GM12878 (cell line): ENCODE measurements around the gene DDX51. TPM values are rescaled to one million over a fixed set of nuclear protein-coding genes. Genes with fewer than 3 reads are reported as not detected.

Source experiments
- ATAC-seq: fragments of 200-7000 bp; cut with Tn5 transposase; 3 replicates; pipeline ENCODE4 v1.9.1; 2020; ENCODE audit warnings: mild to moderate bottlenecking, moderate library complexity
- BruUV-seq: library from RNA; stranded (reverse); fragments of 400-500 nt; replicated peaks from 2 replicates; lab custom pipeline; 2021; lab: Mats Ljungman, UMichigan
- CTCF ChIA-PET: fragments of 300-600 bp; sonication (Branson Sonifier 250); formaldehyde crosslinking; extraction: SDS; loops from one replicate; lab custom pipeline; 2021; ENCODE audit warnings: inconsistent platforms; lab: Yijun Ruan, JAX
- POLR2A ChIA-PET: fragments of 350-600 bp; formaldehyde crosslinking; extraction: SDS; loops from one replicate; lab custom pipeline; 2021; ENCODE audit warnings: inconsistent platforms; lab: Charles Lee
- RAD21 ChIA-PET: fragments of 300-600 bp; sonication (Branson Sonifier 250); formaldehyde crosslinking; loops from one replicate; lab custom pipeline; 2023; ENCODE audit warnings: antibody characterized with exemption; ENCODE audit not compliant: unreplicated experiment; lab: Charles Lee
- SMC1A ChIA-PET: fragments of 300-600 bp; sonication (Branson Sonifier 250); formaldehyde crosslinking; loops from one replicate; lab custom pipeline; 2023; ENCODE audit not compliant: unreplicated experiment, uncharacterized antibody; lab: Charles Lee
- DNase-seq: peaks from one replicate; pipeline ENCODE4 v3.0.0-alpha.2; 2011; ENCODE audit warnings: low read depth, low spot score
- FAIRE-seq: peaks from 3 replicates; lab custom pipeline; 2011; peaks lifted over from hg19 to GRCh38; lab: Jason Lieb, UNC
- H2AFZ ChIP-seq: 2 replicates; pipeline ENCODE4 v1.6.0; 2011; ENCODE audit warnings: low read depth, low read length, control low read depth; ENCODE audit not compliant: control insufficient read depth
- H3K27ac ChIP-seq: 2 replicates; pipeline ENCODE4 v1.5.1; 2011; ENCODE audit warnings: control low read depth; ENCODE audit not compliant: control insufficient read depth, insufficient read depth
- H3K27me3 ChIP-seq, 2 experiments: replicated peaks in 1 of 2; 2 replicates each; pipeline versions ENCODE4 v1.6.0 to v1.6.1; 2011; ENCODE audit warnings: low read length in 1 of 2; ENCODE audit not compliant: control insufficient read depth in 2 of 2, insufficient read depth in 2 of 2
- H3K36me3 ChIP-seq, 2 experiments: 2 replicates each; pipeline ENCODE4 v1.5.1; 2011; ENCODE audit warnings: low read length in 1 of 2; ENCODE audit not compliant: control insufficient read depth in 2 of 2, insufficient read depth in 2 of 2
- H3K4me1 ChIP-seq: 2 replicates; pipeline ENCODE4 v1.6.1; 2011; ENCODE audit warnings: mild to moderate bottlenecking, low read length, moderate library complexity, mixed read lengths; ENCODE audit not compliant: control insufficient read depth, insufficient read depth
- H3K4me2 ChIP-seq: 2 replicates; pipeline ENCODE4 v1.6.0; 2011; ENCODE audit warnings: control low read depth; ENCODE audit not compliant: control insufficient read depth, insufficient read depth
- H3K4me3 ChIP-seq: fragments of 200-600 bp; sonication (generic); 2 replicates; pipeline ENCODE4 v1.5.1; 2016
- H3K79me2 ChIP-seq: 2 replicates; pipeline ENCODE4 v1.6.0; 2011; ENCODE audit warnings: low read length; ENCODE audit not compliant: control insufficient read depth, insufficient read depth
- H3K9ac ChIP-seq: 2 replicates; pipeline ENCODE4 v1.8.0; 2011; ENCODE audit warnings: low read length, control low read depth, mixed read lengths; ENCODE audit not compliant: control insufficient read depth, insufficient read depth
- H3K9me3 ChIP-seq: replicated peaks from 3 replicates; pipeline ENCODE4 v1.5.1; 2011; ENCODE audit warnings: mild to moderate bottlenecking, low read length; ENCODE audit not compliant: control insufficient read depth, insufficient read depth
- H4K20me1 ChIP-seq: 2 replicates; pipeline ENCODE4 v1.6.0; 2011; ENCODE audit not compliant: control insufficient read depth, insufficient read depth
- BHLHE40 ChIP-seq, 2 experiments: fragments of 450-650 bp in 1 of 2; IDR thresholded peaks; 2 replicates each; pipeline ENCODE4 v1.6.1; 2011 to 2017; ENCODE audit warnings: low read depth in 2 of 2, borderline replicate concordance in 1 of 2, improper control_type of control experiment in 1 of 2, low read length in 1 of 2, mild to moderate bottlenecking in 1 of 2
- CBFB ChIP-seq: IDR thresholded peaks from 2 replicates; pipeline ENCODE4 v1.6.1; 2016; ENCODE audit warnings: antibody characterized with exemption, low read depth
- CHD4 ChIP-seq: fragments of 200-600 bp; sonication (generic); IDR thresholded peaks from 2 replicates; pipeline ENCODE4 v1.6.1; 2016; ENCODE audit warnings: mild to moderate bottlenecking
- CREB1 ChIP-seq: IDR thresholded peaks from 2 replicates; pipeline ENCODE4 v1.6.1; 2012; ENCODE audit warnings: low read depth, mild to moderate bottlenecking, inconsistent platforms
- ETV6 ChIP-seq, 2 experiments: fragments of 450-650 bp in 1 of 2; IDR thresholded peaks in 1 of 2; conservative IDR thresholded peaks in 1 of 2; 2 replicates each; pipeline ENCODE4 v1.6.1; 2014; ENCODE audit warnings: antibody characterized with exemption in 1 of 2, borderline replicate concordance in 1 of 2, low read depth in 1 of 2, mild to moderate bottlenecking in 1 of 2, moderate library complexity in 1 of 2
- FOXM1 ChIP-seq: IDR thresholded peaks from 2 replicates; pipeline ENCODE4 v1.6.1; 2012; ENCODE audit warnings: low read depth, mild to moderate bottlenecking, inconsistent platforms, low read length, moderate library complexity
- IKZF2 ChIP-seq, 2 experiments: fragments of 450-650 bp; IDR thresholded peaks; 2 replicates each; pipeline ENCODE4 v1.6.1; 2017; ENCODE audit warnings: mild to moderate bottlenecking in 2 of 2, moderate library complexity in 2 of 2
- KDM1A ChIP-seq: fragments of 200-600 bp; sonication (generic); IDR thresholded peaks from 2 replicates; pipeline ENCODE4 v1.6.1; 2016; ENCODE audit warnings: borderline replicate concordance
- NFYA ChIP-seq: IDR thresholded peaks from 2 replicates; pipeline ENCODE4 v1.6.1; 2011; ENCODE audit warnings: low read depth, mild to moderate bottlenecking, low read length, improper control_type of control experiment, borderline replicate concordance
- TCF7 ChIP-seq: IDR thresholded peaks from 2 replicates; pipeline ENCODE4 v1.6.1; 2014; ENCODE audit warnings: antibody characterized with exemption, borderline replicate concordance
- WRNIP1 ChIP-seq: IDR thresholded peaks from 2 replicates; pipeline ENCODE4 v1.6.1; 2011; ENCODE audit warnings: low read depth, low read length, improper control_type of control experiment, borderline replicate concordance
- WGBS: methylation state at CpG from one replicate; pipeline ENCODE4 v1.1.6; 2016; ENCODE audit warnings: low lambda C conversion rate; ENCODE audit not compliant: insufficient replicate concordance, insufficient coverage; ENCODE audit errors: missing lambda C conversion rate; 5-methylcytosine and 5-hydroxymethylcytosine counted together
- in situ Hi-C: fragments of 300-500 bp; cut with MboI; formaldehyde crosslinking; loops from 9 replicates; pipeline ENCODE4 v1.14.3; 2018; ENCODE audit warnings: mixed read lengths
- intact Hi-C: fragments of 100-400 bp; cut with micrococcal nuclease; formaldehyde crosslinking; loops from one replicate; pipeline ENCODE4 v1.14.2; 2022; ENCODE audit not compliant: unreplicated experiment
- polyA plus RNA-seq, 11 experiments: library from polyadenylated mRNA; depleted of rRNA in 4 of 11; unstranded in 6 of 11; stranded (reverse) in 5 of 11; fragments of >200 nt; fragmentation: Nextera tagmentation in 4 of 11; fragmentation: Illumina TruSeq in 1 of 11; extraction: Ambion mirVana in 4 of 11; extraction: Trizol in 1 of 11; gene quantifications; 1 replicate in 1 of 11; 2 replicates in 10 of 11; pipeline versions ENCODE4 v1.2.1 to v1.2.3, GENCODE V29; 2011 to 2016; ENCODE audit warnings: inconsistent platforms in 2 of 11, missing spikeins in 2 of 11, low read depth in 1 of 11
- total RNA-seq, 4 experiments: library from RNA; depleted of rRNA in 3 of 4; stranded (reverse); fragments of >200 nt in 3 of 4; fragmentation: Illumina TruSeq in 1 of 4; extraction: Trizol in 1 of 4; gene quantifications; 2 replicates each; pipeline versions ENCODE4 v1.2.1 to v1.2.3, GENCODE V29; 2013 to 2021
- TF ChIP-seq, protein P1 (sequence below): fragments of 450-650 bp; IDR thresholded peaks from 2 replicates; pipeline ENCODE4 v1.6.1; 2017; ENCODE audit warnings: mild to moderate bottlenecking

Gene DDX51
- total and polyA plus RNA-seq, 10 of the 15 experiments (the other 5 are each of a cell fraction or from before 2014, with no cell fraction given) = 0.97 to 29.1 (median 9.8) TPM

DNA sequence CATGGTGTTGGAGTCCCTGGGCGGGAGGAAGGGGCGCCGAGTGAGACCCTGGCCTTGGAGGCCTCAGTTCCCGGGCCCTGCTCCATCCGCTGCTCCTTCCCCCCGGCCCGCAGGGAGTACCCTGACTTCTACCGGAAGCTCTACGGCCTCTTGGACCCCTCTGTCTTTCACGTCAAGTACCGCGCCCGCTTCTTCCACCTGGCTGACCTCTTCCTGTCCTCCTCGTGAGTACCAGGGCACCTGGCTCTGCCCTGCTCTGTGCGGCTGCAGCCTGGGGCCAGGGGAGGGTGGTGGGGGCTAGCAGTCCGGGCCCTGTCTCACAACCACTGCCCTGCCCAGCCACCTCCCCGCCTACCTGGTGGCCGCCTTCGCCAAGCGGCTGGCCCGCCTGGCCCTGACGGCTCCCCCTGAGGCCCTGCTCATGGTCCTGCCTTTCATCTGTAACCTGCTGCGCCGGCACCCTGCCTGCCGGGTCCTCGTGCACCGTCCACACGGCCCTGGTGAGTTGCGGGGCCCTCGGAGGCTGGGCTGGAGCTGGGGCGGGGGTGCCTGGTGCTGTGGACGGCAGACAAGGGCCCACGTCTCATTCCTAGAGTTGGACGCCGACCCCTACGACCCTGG lies 7.1 kb upstream of the DDX51 start:
- CTCF ChIA-PET = no interaction called here
- Histone ChIP-seq H3K79me2 (no peaks in the 10 kb centered on the region; the same call in none of the 2 replicates), H2AFZ (no peak overlapping the region)
- intact Hi-C loops (loop anchor here (5.0 kb wide), 1 partner anchor 411 kb away; no protein-coding TSS in a partner anchor), in situ Hi-C loops (no loop called here)
- no peak for DNase-seq
- TF ChIP-seq NFYA = no peak
- TF ChIP-seq FOXM1 = no peak
- TF ChIP-seq, all 136 proteins: peak for 0
- Histone ChIP-seq H3K27me3 (no peaks in the 10 kb centered on the region), H4K20me1 (peaks cover 3% of the 10 kb centered on the region; the same call in 1 of the 2 replicates), H3K4me2 (no peak overlapping the region), H3K4me1 (no peaks in the 10 kb centered on the region), H3K27ac (no peak overlapping the region), H3K4me3 (no peak overlapping the region), H3K36me3 (peaks cover 0 to 10% of the 10 kb centered on the region in 2 experiments; a peak in 3 of 4 replicates), H3K9ac (no peak overlapping the region), H3K9me3 (no peaks in the 10 kb centered on the region; the same call in 2 of the 3 replicates)
- POLR2A ChIA-PET = interaction anchor here (0.6 kb wide), 1 partner anchor 619 kb away, joined by 4 read pairs; no protein-coding TSS in a partner anchor
- SMC1A ChIA-PET = no interaction called here
- no peak for FAIRE-seq
- 91% methylated on average over 35 of the region's 36 CpGs for WGBS
- no peak for ATAC-seq
- RAD21 ChIA-PET = interaction anchor here (1.1 kb wide), 1 partner anchor 263 kb away, joined by 3 read pairs; no protein-coding TSS in a partner anchor
- BruUV-seq = no TSS peak

GRCh38 chr12:132150780-132151144 lies 6.6 kb upstream of the DDX51 start:
- CTCF ChIA-PET = no interaction called here
- in situ Hi-C loops = no loop called here
- POLR2A ChIA-PET = interaction anchor here (0.6 kb wide), 1 partner anchor 619 kb away, joined by 4 read pairs; no protein-coding TSS in a partner anchor
- no peak for TF ChIP-seq TCF7
- no peak for TF ChIP-seq WRNIP1
- no peak for TF ChIP-seq ETV6 (conservative IDR thresholded peaks at IDR 0.05 in 1 of 2, IDR thresholded peaks at IDR 0.05 in 1 of 2; ENCODE audit: borderline replicate concordance in 1 of 2, low read depth in 1 of 2)
- TF ChIP-seq, protein P1, sequence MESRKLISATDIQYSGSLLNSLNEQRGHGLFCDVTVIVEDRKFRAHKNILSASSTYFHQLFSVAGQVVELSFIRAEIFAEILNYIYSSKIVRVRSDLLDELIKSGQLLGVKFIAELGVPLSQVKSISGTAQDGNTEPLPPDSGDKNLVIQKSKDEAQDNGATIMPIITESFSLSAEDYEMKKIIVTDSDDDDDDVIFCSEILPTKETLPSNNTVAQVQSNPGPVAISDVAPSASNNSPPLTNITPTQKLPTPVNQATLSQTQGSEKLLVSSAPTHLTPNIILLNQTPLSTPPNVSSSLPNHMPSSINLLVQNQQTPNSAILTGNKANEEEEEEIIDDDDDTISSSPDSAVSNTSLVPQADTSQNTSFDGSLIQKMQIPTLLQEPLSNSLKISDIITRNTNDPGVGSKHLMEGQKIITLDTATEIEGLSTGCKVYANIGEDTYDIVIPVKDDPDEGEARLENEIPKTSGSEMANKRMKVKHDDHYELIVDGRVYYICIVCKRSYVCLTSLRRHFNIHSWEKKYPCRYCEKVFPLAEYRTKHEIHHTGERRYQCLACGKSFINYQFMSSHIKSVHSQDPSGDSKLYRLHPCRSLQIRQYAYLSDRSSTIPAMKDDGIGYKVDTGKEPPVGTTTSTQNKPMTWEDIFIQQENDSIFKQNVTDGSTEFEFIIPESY = no peak
- TF ChIP-seq IKZF2 (IDR thresholded peaks at IDR 0.05) = no peak
- no peak for TF ChIP-seq BHLHE40 (IDR thresholded peaks at IDR 0.05; ENCODE audit: borderline replicate concordance in 1 of 2, low read depth in 2 of 2, low read length in 1 of 2)
- TF ChIP-seq CREB1 = no peak
- TF ChIP-seq CHD4 = no peak
- TF ChIP-seq CBFB = no peak
- TF ChIP-seq KDM1A = no peak

More at GRCh38 chr12:132150780-132151144, 6.6 kb upstream of the DDX51 start:
- no peak overlapping the region for H2AFZ ChIP-seq
- H3K27ac ChIP-seq = no peak overlapping the region
- peaks cover 3% of the 10 kb centered on the region; the same call in 1 of the 2 replicates for H4K20me1 ChIP-seq
- no peak overlapping the region for H3K4me3 ChIP-seq
- DNase-seq (no peak), FAIRE-seq (no peak), ATAC-seq (no peak)
- no TSS peak for BruUV-seq
- H3K27me3 ChIP-seq = no peaks in the 10 kb centered on the region
- peaks cover 0 to 10% of the 10 kb centered on the region in 2 experiments; a peak in 2 of 4 replicates for H3K36me3 ChIP-seq
- intact Hi-C loops = loop anchor here (5.0 kb wide), 1 partner anchor 412 kb away; no protein-coding TSS in a partner anchor
- no peak overlapping the region for H3K4me2 ChIP-seq
- WGBS = 100% methylated on average over 4 of the region's 6 CpGs
- ChIA-PET RAD21 (no interaction called here), SMC1A (no interaction called here)
- H3K4me1 ChIP-seq = peaks cover under 1% of the 10 kb centered on the region; the same call in 1 of the 2 replicates
- H3K9me3 ChIP-seq = no peaks in the 10 kb centered on the region
- H3K9ac ChIP-seq = no peak overlapping the region
- H3K79me2 ChIP-seq = peaks cover under 1% of the 10 kb centered on the region
